ENCODE measurements around the gene C6orf47.

C6orf47 gene

DNA sequence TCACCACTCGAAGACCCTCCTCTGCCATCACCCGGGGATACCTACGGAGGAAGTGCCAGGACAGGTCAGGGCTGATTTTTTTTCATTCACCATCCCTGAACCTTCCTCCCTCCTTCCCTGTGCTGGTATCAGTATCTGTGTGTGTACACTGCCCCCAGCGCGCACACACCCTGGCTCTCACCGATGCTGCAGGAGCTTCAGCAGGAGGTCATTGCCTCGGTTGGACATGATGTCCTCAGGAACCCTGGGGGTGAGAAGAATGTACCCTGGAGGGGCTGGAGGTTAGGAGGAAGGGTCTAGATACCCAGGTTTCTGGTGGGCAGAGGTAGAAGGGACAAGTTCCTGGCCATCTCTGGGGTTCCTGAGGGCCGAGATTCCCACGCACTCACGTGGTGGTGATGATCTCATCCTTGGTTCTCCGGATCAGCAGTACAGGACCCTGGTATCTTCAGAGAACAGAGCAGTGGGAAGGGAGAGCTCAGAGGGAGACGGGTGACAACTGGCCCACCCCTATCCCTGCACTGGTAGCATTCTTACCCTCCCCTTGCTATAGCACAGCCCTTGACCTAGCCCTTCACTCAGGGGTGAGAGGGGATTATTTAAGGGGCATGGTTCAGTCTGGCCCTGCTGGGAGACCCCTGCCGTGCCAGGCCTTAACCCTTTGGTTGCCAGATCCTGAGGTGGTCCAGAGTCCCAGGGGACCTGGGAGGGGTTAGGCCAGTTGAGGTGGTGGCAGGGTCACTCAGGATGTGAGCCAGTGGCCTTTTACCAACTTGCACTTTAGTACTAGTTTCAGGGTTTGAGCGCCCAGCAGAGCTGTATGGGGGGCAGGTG, 27.5 kb upstream of the C6orf47 start:
- DNase-seq = no peak

DNA sequence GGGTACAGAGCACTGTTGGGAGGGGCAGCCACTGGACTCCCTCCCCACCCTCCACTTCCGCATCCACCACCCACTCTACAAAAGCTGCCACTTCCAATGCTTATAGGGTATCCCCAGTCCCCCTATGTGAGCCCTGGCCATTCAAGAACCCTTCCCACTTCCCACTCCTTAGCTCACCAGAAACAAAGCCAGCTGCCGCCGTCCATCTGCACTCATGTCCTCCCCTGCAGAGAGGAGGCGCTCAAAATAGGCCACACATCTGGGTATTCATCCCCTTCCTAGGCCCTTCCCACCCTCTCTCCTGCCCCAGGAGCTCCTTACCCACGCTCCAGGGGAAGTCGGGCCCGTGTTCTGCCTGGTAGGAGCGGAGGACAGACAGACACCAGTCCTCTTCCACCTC, 26.7 kb upstream of the C6orf47 start:
- no peak for DNase-seq

DNA sequence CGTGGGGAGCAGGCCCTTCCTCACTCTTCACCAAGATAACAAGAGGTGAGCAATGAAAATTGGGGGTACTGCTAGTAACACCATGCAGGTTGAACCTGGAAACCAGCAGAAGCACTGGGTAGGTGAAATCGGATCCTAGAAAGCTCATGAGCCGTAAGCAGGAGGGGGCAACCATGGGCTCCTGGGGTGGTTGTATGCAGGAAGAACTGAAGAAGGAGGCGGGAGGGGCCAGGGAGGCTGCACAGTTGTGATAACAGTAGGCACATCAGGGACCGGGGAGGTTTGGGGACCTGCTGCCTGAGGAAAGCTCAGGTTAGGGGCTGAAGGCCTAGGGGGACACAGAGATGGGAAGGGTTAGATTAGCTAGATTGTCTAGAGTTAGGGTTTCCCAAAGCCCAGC, 25.9 kb upstream of the C6orf47 start:
- no peak for DNase-seq

DNA sequence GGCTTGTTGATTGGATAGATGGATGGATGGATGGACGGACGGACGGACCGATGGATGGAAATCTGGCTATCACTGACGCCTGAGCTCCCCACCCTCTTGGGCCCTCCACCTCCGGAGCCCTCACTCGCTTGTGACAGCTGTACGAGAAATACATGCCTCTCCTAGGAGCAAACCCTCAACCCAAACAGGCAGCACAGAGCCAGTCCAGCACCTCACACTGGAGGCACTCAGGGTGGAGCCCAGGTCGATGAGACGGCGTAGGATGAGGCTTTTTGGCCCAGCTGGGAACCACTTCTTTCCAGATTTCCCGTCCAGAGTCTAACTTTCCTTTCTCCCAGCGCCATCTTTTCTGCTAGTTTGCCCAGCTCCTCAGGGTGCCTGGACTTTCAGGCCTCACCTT, 23.0 kb upstream of the C6orf47 start:
- DNase-seq = no peak

DNA sequence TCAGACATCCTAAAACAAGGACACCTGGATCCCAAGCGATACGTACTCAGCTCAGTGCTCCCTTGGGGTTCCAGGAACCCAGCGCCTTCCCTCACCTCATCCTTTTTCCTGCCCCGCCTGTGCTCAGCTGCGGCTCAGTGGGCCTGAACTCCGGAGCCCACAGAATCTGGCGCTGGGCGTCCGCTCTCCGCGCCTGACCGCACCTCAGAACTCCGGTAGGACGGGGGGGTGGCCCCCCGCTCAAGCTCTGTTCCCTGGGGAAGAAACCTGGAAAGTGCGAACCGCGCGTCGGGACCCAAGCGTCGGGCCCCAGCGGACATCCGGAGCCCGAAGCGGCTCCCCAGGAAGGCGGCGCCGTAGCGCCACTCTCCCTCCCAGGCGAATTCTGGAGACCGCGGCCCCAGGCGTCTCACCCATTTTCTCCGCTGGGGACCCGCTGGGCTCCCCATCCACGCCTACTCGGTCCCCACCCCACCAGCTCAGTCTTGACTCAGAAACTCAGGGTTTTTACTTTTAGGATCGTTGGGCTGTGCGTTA, 20.6 kb upstream of the C6orf47 start:
- peak; percentile 37 for DNase-seq

DNA sequence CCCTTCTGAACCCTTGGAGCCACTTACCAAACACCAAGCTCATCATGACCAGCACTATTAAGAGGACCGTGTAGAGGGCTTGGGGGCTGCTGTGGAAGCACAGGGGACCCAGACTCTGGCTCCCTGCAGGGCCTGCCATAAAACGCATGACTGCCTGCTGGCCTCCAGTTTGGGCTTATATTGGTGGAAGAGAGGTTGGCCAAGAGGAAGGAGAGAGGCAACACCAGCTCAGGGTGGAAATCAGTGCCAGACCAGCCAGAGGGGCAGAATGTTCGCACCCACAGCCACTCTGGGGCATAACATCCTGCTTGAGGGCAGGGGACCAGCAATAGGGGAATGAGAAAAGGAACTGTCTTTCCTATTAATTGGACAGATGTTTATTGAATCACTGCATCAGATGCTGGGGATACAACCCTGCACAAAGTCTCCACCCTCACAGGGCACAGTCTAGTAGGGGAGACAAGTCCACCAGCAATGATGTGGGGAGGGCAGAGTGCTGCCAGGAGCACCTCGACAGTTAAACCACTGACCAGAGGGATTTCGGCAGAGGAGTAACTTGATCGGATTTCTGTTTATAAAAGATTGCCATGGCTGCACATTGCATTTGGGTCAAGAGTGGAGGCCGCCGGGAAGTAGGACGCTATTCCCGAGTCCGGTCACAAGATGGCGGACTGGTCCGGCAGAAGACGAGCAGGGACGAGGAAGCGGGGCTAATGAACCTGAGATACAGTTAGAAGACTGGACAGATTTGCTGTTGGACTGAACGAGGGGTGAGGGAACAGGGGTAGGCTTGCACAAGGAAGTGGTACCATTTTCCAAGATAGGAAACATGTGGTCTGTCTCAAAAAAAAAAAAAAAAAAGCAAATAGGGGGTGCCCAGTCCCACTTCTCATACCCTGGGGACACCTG, 19.9 kb upstream of the C6orf47 start, which contains the start of gene LY6G5C:
Gene LY6G5C, minus strand, starts transcription at position 842 of the 909 bp plus-strand sequence. Its CDS starts 694 bp downstream, at position 148.
- peak; percentile 65 for DNase-seq

DNA sequence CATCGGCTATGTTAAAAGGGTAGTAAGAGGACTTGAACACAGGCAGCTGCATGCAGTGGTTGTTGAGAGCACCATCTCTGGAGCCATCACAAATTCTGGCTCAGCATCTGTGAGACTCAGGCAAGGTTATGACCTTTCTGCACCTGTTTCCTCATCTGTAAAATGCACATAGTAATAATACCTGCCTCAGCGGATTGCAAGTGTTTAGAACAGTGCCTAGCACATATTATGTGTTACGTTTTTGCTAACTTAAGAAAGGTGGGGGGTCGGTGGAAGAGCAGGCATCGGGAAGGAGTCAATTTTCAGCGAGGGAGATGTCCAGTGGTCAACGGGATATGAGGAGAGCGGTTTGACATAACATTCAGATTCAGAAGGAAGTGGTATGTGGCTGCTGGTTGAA, 17.4 kb upstream of the C6orf47 start:
- no peak for DNase-seq

DNA sequence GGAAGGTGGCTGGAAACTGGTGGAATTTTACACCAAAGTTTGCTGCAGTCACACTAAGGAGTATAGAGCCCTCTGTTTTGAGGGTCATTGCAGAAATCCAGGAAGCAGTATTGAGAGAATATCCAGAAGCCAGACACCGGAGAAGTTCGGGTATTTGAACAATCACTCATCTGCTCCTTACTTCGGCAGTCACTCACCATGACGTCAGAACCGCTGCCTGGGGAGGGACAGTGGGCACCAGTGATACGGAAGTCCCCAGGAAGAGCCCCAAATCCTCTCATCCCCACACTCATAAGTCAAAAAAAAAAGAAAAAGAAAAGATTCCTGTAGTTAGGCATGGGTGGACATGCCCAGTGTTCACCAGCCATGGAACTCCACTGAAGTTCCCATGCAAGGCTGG, 16.3 kb upstream of the C6orf47 start:
- no peak for DNase-seq

DNA sequence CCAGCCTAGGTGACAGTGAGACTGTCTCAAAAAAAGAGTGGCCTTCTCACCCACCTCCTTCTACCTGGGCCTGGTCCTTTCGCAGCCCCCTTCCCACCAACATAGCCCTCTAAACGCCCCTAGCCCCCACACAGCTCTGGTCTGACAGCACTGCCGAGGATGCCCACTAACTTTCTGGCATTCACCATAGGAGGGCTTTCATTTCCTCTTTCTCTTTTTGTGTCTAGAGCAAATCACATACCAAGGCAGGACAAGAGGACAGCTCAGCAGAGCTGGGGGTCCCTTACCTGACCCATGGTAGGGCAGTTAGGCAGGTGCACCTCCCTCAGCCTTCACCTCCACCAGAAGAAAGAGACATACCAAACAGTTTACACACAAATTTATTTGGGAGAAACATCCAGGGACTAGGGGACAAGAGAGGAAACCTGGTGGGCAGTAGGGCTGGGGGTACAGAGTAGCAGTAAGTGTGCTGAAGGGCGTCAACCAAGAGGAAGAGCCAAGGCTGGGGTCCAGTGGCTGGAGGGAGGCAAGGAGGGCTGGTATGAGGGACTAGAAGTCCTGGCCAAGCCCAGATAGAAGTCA, 15.8 kb upstream of the C6orf47 start:
- no peak for DNase-seq

DNA sequence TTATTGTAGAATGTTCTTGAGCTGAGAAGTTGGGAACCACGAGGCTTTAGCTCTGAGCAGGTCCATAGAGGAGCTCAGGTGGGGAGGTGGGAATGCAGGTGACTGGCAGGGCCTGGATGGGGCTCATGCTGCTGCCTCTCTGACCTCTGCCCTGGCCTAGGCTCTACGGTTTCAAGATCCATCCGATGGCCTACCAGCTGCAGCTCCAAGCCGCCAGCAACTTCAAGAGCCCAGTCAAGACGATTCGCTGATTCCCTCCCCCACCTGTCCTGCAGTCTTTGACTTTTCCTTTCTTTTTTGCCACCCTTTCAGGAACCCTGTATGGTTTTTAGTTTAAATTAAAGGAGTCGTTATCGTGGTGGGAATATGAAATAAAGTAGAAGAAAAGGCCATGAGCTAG, 9.1 kb upstream of the C6orf47 start, which contains the start of gene LY6G5B:
Gene LY6G5B, plus strand, starts transcription at position 301 of the 400 bp plus-strand sequence. CDS start 975 bp downstream, outside the sequence.
- DNase-seq = no peak

DNA sequence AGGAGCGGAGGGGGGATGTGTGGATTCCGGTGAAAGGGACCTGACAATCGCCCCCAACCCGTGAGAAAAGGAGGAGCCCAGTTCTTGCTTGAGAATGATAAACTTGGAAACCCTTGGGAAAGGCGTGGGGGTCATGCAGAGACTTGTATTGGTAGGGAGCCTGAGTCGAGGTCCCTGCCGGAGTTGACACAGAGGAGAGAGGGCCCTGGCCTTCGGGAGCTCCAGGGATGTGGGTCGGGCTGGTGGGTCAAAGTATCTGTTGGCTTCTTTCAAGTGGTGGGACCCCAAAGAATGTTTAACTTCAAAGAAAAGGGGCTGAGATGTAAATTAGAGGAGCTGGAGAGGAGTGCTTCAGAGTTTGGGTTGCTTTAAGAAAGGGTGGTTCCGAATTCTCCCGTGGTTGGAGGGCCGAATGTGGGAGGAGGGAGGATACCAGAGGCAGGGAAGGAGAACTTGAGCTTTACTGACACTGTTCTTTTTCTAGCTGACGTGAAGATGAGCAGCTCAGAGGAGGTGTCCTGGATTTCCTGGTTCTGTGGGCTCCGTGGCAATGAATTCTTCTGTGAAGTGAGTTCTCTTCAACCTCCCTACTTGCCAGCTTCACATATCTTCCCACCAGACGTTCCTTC, 5.9 kb upstream of the C6orf47 start:
- no peak for DNase-seq

DNA sequence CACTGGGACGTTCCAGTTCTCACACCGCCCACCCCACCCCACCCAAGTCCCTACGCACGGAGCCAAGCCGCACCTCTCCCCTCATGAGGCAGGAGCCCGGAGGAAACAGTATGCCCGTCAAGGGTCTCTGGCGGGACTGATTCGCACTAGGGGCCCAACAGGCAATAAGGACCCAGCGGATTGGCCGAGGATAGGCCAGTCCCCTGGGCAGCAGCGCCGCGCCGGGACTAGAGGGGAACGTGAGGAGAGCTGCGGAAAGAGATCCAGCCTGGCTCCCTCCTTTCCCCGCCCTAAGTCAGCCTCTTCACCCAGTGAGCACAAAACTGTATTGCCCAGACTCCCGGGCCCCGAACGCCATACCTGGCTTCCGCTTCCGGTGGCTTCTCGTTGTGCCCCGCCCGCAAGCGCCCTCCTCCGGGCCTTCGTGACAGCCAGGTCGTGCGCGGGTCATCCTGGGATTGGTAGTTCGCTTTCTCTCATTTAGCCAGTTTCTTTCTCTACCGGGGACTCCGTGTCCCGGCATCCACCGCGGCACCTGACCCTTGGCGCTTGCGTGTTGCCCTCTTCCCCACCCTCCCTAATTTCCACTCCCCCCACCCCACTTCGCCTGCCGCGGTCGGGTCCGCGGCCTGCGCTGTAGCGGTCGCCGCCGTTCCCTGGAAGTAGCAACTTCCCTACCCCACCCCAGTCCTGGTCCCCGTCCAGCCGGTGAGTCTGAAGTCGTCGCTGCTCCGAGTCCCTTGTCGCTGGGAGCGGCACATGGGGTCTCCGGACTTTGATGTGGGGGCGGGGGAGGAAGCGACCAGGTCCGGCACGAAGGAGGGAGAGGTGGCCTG, 5.1 kb upstream of the C6orf47 start, which contains the start of gene CSNK2B:
Gene CSNK2B, plus strand, starts transcription at position 580 of the 836 bp plus-strand sequence. CDS start 752 bp downstream, outside the sequence.
- peak; percentile 99 for DNase-seq

DNA sequence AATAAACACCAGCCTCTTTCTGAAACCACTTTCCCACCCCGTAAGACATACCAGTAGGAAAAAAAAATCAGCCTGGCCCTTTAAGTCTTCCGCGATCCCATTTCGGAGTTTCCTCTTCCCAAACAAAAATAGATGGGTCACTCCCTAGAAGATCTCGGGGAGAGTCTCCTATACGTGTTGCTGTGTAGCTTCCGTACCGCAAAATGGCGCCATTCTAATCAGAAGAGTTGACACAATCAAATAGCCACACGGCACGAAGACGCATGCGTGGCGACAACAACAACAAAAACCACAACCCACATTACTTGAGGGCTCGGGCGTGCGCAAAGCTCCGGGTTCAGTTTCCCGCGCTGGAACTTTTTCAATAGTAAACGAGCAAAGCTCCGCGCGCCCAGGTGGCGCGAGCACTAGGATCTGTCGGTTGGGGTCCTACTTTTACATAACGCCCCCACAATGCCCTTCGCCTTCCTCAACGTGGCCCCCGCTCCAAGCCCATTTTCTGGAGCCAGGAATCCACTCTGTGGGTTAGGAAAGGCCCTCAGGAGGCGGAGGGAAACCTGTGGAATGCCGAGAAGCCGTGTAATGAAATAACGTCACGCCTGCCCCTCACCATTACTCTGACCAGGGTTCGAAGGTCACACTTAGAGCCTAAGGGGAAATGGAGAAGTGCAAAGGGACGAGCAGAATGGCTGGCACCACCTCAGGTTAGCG, 4.4 kb upstream of the C6orf47 start, which contains the start of gene GPANK1:
Gene GPANK1, minus strand, starts transcription at position 208 of the 711 bp plus-strand sequence. CDS start 519 bp downstream, outside the sequence.
- peak; percentile 92 for DNase-seq

DNA sequence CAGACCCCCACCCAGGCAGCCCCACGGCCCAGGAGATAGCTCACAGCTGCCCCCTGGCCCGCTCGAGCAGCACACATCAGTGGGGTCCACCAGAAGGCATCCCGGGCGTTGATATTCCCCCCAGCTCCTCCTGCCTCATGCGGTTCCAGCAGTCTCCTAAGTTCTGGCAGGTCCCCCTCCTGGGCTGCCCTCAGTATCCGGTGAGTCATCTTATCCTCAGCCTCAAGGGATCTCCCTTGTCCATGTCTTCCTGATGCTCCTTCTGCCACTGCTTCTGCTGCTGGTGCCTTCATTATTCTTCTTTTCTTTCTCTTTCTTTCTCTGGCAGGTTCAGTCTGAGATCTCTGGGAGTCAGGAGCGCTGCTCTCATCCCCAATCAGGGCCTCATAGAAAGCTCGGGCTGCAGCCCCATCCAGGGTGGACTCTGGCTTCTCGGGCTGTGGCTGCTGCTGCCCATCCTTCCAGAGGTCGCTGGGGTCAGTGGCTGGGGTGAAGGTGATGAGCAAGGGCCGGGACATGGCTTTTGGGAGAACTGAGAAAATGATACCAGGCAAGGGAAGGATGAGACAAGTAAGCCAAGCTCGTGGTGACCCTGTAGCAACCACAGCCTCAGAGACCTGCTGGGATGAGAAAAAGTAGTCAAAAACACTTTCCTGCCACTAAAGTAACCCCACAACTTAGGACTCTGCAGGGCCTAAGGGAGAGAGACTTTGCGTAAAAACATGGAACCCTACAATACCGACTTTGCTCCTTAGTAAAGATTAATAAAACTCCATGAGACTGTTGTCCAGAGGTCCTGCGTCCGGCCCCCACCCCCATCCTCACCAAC, 3.6 kb upstream of the C6orf47 start:
- DNase-seq = no peak

DNA sequence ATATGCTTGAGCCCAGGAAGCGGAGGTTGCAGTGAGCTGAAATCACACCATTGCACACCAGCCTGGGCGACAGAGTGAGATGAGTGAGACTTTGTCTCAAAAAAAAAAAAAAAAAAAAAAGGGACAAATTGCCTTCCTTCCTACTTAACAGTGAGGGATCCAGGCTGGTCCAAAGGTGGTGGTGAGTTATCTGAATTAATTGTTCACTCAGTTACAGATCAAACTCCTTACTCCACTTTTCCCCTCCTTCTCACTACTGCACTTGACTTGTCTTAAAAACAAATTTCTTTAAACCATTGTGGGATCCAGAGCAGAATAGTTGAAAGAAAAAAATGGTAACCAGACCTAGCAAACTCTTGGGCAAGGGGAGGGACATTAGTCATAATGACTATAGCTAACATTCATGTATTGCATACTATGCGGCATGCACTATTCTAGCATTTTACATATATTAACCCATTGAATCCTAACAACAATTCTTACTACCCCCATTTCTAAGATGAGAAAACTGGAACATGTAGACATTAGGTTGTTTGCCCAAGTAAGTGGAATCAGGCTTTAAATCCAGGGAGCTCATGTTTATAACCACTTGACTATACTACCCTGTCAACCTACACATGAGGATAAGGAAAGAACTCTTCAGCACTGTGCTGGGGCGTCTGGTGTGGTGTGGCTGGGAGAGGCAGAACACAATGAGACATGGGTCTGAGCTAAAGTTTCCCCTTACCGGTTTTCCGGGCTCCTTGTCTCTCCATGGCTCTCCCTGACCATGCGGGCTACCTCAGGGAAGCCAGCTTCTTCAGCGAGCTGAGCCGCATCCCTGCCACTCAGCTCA, 2.8 kb upstream of the C6orf47 start:
- DNase-seq = no peak

DNA sequence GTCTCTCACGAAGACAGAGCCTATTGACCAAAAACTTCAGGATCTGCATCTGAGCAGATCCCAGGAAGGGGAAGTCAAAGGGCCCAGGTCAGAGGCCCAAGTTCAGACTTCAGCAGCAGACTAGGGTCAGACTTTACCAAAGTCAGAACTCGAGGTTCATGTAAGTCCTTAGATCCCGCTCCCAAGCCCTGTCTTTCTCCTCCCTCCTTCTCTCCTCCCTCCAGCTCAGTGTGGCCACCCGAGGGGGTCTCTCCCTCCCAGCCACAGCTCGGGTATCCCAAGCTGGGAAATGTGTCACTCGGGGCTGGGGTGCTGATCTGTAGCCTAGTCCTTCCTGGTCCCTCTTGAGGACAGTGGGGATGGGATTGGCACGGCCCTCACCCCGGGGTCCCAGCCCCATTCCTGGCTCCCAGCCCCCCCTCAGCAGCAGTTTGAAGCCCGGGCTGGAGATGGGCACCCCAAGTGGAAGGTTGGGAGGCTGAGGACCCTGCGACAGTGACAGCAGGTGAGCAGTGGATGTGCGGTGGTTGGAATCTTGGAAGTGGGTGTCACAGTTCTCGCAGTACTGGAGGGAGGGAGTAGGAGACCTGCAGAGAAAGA, 1.6 kb upstream of the C6orf47 start:
- DNase-seq = no peak

DNA sequence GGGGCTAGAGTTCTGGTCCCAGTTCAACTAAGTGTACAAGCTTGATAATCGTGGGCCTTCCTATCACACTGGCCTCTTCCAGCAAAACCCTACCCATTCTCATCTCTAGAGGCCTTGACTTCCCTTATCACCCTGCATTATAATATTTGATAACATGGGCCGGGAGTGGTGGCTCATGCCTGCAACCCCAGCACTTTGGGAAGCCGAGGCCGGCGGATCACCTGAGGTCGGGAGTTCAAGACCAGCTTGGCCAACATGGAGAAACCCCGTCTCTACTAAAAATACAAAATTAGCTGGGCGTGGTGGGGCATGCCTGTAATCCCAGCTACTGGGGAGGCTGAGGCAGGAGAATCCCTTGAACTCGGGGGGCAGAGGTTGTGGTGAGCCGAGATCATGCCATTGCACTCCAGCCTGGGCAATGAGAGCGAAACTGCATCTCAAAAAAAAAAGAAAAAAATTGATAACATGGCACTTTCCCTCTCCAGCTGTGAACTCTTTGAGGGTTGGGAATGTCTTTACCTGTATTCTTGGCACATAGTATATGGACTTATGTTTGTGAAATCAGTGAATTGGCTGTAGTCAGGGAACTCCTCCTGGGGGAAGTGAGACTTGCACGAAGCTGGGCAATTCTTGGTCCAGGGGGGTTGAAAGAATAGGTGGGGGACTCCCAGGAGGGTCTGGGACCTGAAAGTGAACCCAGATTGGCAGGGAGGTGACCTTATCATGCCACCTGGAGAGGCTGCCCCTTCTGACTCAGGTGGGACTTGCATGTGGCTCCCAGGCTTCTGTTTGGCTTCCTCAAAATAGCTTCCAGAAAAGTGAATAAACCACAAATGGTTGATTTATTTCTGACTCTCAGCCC, 915 bp upstream of the C6orf47 start:
- DNase-seq = no peak

Data from stimulated activated CD4-positive, alpha-beta T cell treated with anti-CD3 and anti-CD28 coated beads, Interleukin-1b, Interleukin-23, amount 100 ng/mL, for 48 hours (primary cell).